Endothelial cell of umbilical vein (primary cell): ENCODE data around the gene GRIN3B. TPM values are rescaled to one million over a fixed set of nuclear protein-coding genes. Genes with fewer than 3 reads are reported as not detected.

Source experiments
- BruUV-seq: library from RNA; stranded (reverse); fragments of 400-500 nt; replicated peaks from 2 replicates; lab custom pipeline; 2021; lab: Mats Ljungman, UMichigan
- CTCF ChIA-PET: fragments of 300-600, 350-600 bp; sonication (Branson Sonifier 250); formaldehyde crosslinking; loops from one replicate; lab custom pipeline; 2021; ENCODE audit warnings: antibody characterized with exemption, inconsistent platforms; lab: Charles Lee
- POLR2A ChIA-PET: fragments of 300-600, 350-600 bp; sonication (Branson Sonifier 250); formaldehyde crosslinking; loops from one replicate; lab custom pipeline; 2021; ENCODE audit warnings: antibody characterized with exemption, inconsistent platforms; lab: Charles Lee
- DNase-seq: peaks from one replicate; pipeline ENCODE4 v3.0.0-alpha.2; 2011; ENCODE audit warnings: low read depth, low spot score
- FAIRE-seq: peaks from 2 replicates; lab custom pipeline; 2011; peaks lifted over from hg19 to GRCh38; lab: Jason Lieb, UNC
- H2AFZ ChIP-seq: 2 replicates; pipeline ENCODE4 v1.6.0; 2012; ENCODE audit warnings: low read depth, low read length, control low read depth, inconsistent platforms
- H3K27ac ChIP-seq: 2 replicates; pipeline ENCODE4 v1.5.1; 2011; ENCODE audit warnings: low read depth, mild to moderate bottlenecking, control low read depth, low read length, moderate library complexity; ENCODE audit not compliant: insufficient read depth
- H3K27me3 ChIP-seq, 2 experiments: 2 replicates each; pipeline versions ENCODE4 v1.6.0 to v1.6.1; 2011; ENCODE audit warnings: low read length in 2 of 2, mixed read lengths in 1 of 2; ENCODE audit not compliant: control insufficient read depth in 2 of 2, insufficient read depth in 2 of 2
- H3K36me3 ChIP-seq, 2 experiments: 2 replicates in 1 of 2; 3 replicates in 1 of 2; pipeline ENCODE4 v1.5.1; 2011; ENCODE audit warnings: low read length in 2 of 2, mild to moderate bottlenecking in 1 of 2, moderate library complexity in 1 of 2; ENCODE audit not compliant: control insufficient read depth in 2 of 2, insufficient read depth in 2 of 2; ENCODE audit errors: extremely low read depth in 1 of 2
- H3K4me1 ChIP-seq: 3 replicates; pipeline ENCODE4 v1.5.1; 2011; ENCODE audit warnings: mild to moderate bottlenecking, low read length; ENCODE audit not compliant: control insufficient read depth, insufficient read depth; ENCODE audit errors: extremely low read depth
- H3K4me2 ChIP-seq: 2 replicates; pipeline ENCODE4 v1.6.1; 2011; ENCODE audit warnings: low read length, control low read depth, mixed read lengths; ENCODE audit not compliant: insufficient read depth
- H3K4me3 ChIP-seq, 3 experiments: fragments of 200-600 bp in 1 of 3; sonication (generic), shearing (Covaris generic) in 1 of 3; replicated peaks in 1 of 3; 2 replicates each; pipeline ENCODE4 v1.5.1; 2011 to 2016; ENCODE audit warnings: control low read depth in 3 of 3, low read length in 3 of 3, mild to moderate bottlenecking in 2 of 3, inconsistent platforms in 1 of 3, low read depth in 1 of 3, moderate library complexity in 1 of 3; ENCODE audit not compliant: insufficient read depth in 1 of 3
- H3K79me2 ChIP-seq: 2 replicates; pipeline ENCODE4 v1.6.0; 2012; ENCODE audit warnings: low read length, inconsistent platforms; ENCODE audit not compliant: control insufficient read depth, insufficient read depth
- H3K9ac ChIP-seq: replicated peaks from 2 replicates; pipeline ENCODE3; 2011; ENCODE audit warnings: low read length, control low read depth; ENCODE audit not compliant: insufficient read depth; ENCODE audit errors: extremely low read depth
- H3K9me1 ChIP-seq: replicated peaks from 3 replicates; pipeline ENCODE4 v1.6.0; 2011; ENCODE audit warnings: mild to moderate bottlenecking, low read length; ENCODE audit not compliant: control insufficient read depth, insufficient read depth; ENCODE audit errors: extremely low read depth
- H3K9me3 ChIP-seq: replicated peaks from 2 replicates; pipeline ENCODE4 v1.5.1; 2012; ENCODE audit warnings: low read length, inconsistent platforms; ENCODE audit not compliant: control insufficient read depth, insufficient read depth
- H4K20me1 ChIP-seq: replicated peaks from 2 replicates; pipeline ENCODE3; 2011; ENCODE audit warnings: mild to moderate bottlenecking, low read length; ENCODE audit not compliant: control insufficient read depth, insufficient read depth; ENCODE audit errors: extremely low read depth
- CTCF ChIP-seq, 2 donors: IDR thresholded peaks; 1 replicate in 1 of 2; 2 replicates in 1 of 2; pipeline ENCODE4 v1.5.1; 2011; ENCODE audit warnings: low read length in 2 of 2, mild to moderate bottlenecking in 2 of 2, moderate library complexity in 2 of 2, control low read depth in 1 of 2, inconsistent platforms in 1 of 2, low read depth in 1 of 2; ENCODE audit not compliant: insufficient read depth in 1 of 2; ENCODE audit errors: extremely low read depth in 1 of 2
- FOS ChIP-seq: IDR thresholded peaks from 2 replicates; pipeline ENCODE4 v1.6.1; 2011; ENCODE audit warnings: mild to moderate bottlenecking, low read length, moderate library complexity, borderline replicate concordance; ENCODE audit not compliant: insufficient read depth
- JUN ChIP-seq: IDR thresholded peaks from 2 replicates; pipeline ENCODE4 v1.6.1; 2011; ENCODE audit warnings: borderline replicate concordance, low read depth; ENCODE audit not compliant: insufficient read length, insufficient read depth
- MYC ChIP-seq: IDR thresholded peaks from one replicate; pipeline ENCODE4 v1.6.1; 2011; ENCODE audit warnings: mild to moderate bottlenecking, low read depth, low read length
- dilution Hi-C: fragments of 300-500 bp; cut with MboI; formaldehyde crosslinking; loops from one replicate; pipeline ENCODE4 v1.15.0; 2019; ENCODE audit warnings: low sequenced_read_pairs; ENCODE audit not compliant: extremely low pct_ligation_motif_present
- intact Hi-C: fragments of 100-400 bp; cut with micrococcal nuclease; formaldehyde crosslinking; loops from one replicate; pipeline ENCODE4 v1.10.0; 2022
- polyA plus RNA-seq, 4 experiments: library from polyadenylated mRNA; depleted of rRNA in 3 of 4; stranded (reverse) in 3 of 4; unstranded in 1 of 4; fragments of >200 nt; gene quantifications; 2 replicates each; pipeline versions ENCODE4 v1.2.1 to v1.2.3, GENCODE V29; 2011 to 2012; ENCODE audit warnings: missing spikeins in 1 of 4
- total RNA-seq: library from RNA; stranded (reverse); gene quantifications from 2 replicates; pipeline ENCODE4 v1.2.3, GENCODE V29; 2021

The GRIN3B gene
- total and polyA plus RNA-seq, 2 donors (not counting 3 experiments of a cell fraction or from before 2014, with no cell fraction given) = 0.43 to 0.82 TPM

DNA sequence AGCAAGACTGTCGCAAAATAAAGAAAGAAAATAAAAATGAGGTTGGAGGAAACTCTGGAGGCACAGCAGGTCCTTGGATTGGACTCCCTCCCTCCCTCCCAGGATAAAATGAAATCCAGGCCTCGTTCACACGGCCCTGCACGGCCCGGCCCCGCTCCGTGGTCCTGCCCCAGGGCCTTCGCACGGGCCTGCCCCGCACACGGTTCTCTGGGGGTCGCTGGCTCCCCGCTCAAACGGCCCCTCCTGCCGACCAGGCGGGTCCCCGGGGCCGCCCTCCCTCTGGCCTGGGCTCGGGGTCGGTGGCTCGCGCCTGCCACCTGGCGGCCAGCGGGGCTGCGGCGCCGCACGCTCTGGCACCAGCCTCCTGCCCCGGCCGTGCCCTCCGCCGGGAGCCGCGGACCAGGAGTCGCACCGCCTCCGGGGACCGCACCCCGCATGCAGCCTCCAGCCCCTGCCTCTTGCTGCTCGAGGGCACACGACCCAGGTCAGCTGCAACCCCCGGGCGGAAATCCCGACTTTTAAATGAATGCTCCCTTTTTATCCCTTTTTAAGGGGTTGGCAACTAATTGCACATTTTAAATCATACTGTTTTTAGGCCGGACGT lies 17.6 kb upstream of the GRIN3B start:
- peak; percentile 53 for DNase-seq
- Histone ChIP-seq H3K9ac (no peak overlapping the region), H3K4me1 (peaks cover 11% of the 10 kb centered on the region), H3K4me2 (peak overlapping the region; percentile 44), H3K9me3 (no peaks in the 10 kb centered on the region), H3K79me2 (peaks cover 9% of the 10 kb centered on the region), H3K9me1 (no peaks in the 10 kb centered on the region), H4K20me1 (no peaks in the 10 kb centered on the region), H3K4me3 (peak overlapping the region in 1 of 3 experiments; percentile 20), H3K27me3 (no peaks in the 10 kb centered on the region), H3K27ac (no peak overlapping the region), H3K36me3 (peaks cover 0 to 6% of the 10 kb centered on the region in 2 experiments), H2AFZ (peak overlapping the region; percentile 88)
- dilution Hi-C loops = no loop called here
- FAIRE-seq = peak; percentile 73
- BruUV-seq = no TSS peak
- TF ChIP-seq CTCF (IDR thresholded peaks at IDR 0.05; ENCODE audit: extremely low read depth in 1 of 2, insufficient read depth in 1 of 2, low read depth in 1 of 2, low read length in 2 of 2) (peak; percentile 71 to 98), FOS (no peak), JUN (no peak), MYC (no peak)
- intact Hi-C loops = loop anchor here (1.0 to 2.0 kb wide), 4 partner anchors 57 to 212 kb away; no protein-coding TSS in a partner anchor
- ChIA-PET POLR2A (no interaction called here), CTCF (interaction anchor here (0.8 to 2.1 kb wide), 5 partner anchors 42 to 213 kb away, joined by 3 to 29 read pairs (median 5); no protein-coding TSS in a partner anchor)
